Activated T-helper 9 cell treated with anti-CD3 and anti-CD28 coated beads, Interleukin-2, amount 50 U/mL, for 16 hours (primary cell): ENCODE measurements around the gene SEPTIN1.
"Not testable (repeated sequence)": the region's sequence is repeated elsewhere in the genome, so short reads cannot be mapped to it uniquely, and the experiment has no call there.

Experiments
- DNase-seq: peaks from one replicate; pipeline ENCODE4 v3.0.0-alpha.2; 2020; ENCODE audit warnings: low read depth

SEPTIN1 gene

DNA sequence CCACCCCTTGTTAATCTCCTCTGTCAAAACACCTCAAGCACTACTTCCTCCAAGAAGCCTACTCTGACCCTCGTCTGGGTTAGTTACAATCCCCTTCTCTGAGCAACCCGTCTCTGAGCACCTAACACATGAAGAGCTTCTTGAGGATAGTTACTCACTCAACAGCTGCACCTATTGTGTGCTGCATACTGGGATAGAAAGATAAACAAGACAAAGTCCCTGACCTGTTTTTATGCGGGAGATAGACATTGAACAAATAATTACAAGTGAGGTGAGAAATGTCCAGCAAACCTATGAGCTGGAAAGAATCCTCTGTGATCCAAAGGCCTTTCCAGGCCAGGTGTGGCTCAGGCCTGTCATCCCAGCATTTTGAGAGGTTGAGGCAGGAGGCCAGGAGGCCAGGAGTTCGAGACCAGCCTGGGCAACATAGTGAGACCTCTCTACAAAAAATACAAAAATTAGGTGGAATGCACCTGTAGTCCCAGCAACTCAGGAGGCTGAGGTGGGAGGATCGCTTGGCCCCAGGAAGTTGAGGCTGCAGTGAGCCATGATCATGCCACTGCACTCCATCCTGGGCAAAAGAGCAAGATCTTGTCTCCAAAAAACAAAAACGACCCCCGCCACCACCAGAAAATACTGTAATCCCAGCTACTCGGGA is 19.5 kb upstream of the SEPTIN1 start:
- DNase-seq: no peak

- no peak for DNase-seq
Measured at GRCh38 chr16:30399435-30400186, 17.2 kb upstream of the SEPTIN1 start.

- DNase-seq: no peak
Measured at GRCh38 chr16:30398661-30399434, 16.5 kb upstream of the SEPTIN1 start.

- DNase-seq: no peak
Measured at GRCh38 chr16:30397776-30398660, 15.7 kb upstream of the SEPTIN1 start.

GRCh38 chr16:30397056-30397455 is 14.7 kb upstream of the SEPTIN1 start:
- no peak for DNase-seq

DNA sequence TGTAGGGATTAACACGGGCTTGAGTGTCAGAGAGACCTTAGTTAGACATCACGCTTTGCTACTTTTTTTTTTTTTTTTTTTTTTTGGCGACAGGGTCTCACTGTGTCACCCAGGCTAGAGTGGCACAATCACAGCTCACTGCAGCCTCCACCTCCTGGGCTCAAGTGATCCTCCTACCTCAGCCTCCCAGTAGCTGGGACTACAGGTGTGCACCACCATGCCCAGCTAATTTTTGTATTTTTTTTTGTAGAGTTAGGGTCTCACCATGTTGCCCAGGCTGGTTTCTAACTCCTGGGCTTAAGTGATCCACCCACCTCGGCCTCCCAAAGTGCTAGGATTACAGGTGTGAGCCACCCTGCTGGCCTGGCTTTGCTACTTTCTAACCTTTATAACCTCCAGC is 14.3 kb upstream of the SEPTIN1 start:
- DNase-seq: not testable (repeated sequence)

DNA sequence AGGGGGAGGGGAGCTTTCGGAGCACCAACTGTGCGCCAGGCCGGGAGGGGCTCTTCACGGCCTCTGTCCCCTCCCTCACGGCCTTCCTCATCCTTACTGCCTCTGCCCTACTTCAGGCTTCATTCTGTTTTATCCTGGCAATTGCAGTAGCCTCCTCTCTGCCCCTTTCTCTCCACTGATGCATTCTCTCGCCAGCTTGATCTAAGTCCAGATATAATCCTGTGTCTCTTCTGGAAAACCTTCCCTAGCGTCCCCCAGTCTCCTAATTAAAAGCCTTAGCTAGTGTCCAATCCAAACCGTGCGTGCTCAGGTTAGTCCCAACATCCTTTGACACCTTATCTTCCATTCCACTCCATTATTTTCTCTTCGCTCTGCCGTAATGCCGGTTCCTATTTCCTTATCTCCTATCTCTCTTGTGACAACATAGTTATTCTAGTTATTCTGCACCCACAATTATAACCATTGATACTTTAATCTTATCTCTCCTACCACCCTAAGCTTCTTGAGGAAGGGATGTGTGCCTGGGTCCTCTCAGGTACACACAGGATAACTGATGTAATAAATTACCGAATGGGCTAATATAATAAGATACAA is 13.7 kb upstream of the SEPTIN1 start:
- DNase-seq: no peak

GRCh38 chr16:30395155-30395991 is 13.0 kb upstream of the SEPTIN1 start, which contains the start of gene ZNF48:
TSS of gene ZNF48 (plus strand) at chr16:30395420. CDS start at chr16:30395795, 375 bp downstream.
- peak; percentile 59 for DNase-seq

- no peak for DNase-seq
Measured at GRCh38 chr16:30394592-30395154, 12.3 kb upstream of the SEPTIN1 start.

- DNase-seq: no peak
Measured at GRCh38 chr16:30383521-30383920, 1.2 kb upstream of the SEPTIN1 start.

GRCh38 chr16:30381291-30382041 is 895 bp downstream of the SEPTIN1 start:
- DNase-seq: no peak

DNA sequence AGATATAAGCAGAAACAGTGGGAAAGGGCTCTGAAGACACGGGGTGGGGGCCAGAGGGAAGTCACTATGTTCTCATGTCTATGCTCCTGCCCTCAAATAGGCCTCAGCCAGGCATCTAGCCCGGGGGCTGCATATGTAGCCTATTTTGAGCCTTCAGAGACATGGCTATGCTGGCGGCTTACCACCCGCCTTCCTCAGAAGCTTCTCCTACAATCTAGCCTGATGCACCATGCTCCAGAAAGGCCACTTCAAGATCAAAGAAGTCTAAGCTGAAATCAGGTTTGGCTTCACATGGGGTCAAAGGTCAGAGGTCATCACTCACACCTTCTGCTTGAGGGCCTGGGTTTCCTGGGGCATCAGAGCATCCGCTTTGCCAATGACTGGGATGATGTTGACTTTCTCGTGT is 1.6 kb downstream of the SEPTIN1 start:
- no peak for DNase-seq

GRCh38 chr16:30380072-30380802 is 2.1 kb downstream of the SEPTIN1 start:
- DNase-seq: no peak

DNA sequence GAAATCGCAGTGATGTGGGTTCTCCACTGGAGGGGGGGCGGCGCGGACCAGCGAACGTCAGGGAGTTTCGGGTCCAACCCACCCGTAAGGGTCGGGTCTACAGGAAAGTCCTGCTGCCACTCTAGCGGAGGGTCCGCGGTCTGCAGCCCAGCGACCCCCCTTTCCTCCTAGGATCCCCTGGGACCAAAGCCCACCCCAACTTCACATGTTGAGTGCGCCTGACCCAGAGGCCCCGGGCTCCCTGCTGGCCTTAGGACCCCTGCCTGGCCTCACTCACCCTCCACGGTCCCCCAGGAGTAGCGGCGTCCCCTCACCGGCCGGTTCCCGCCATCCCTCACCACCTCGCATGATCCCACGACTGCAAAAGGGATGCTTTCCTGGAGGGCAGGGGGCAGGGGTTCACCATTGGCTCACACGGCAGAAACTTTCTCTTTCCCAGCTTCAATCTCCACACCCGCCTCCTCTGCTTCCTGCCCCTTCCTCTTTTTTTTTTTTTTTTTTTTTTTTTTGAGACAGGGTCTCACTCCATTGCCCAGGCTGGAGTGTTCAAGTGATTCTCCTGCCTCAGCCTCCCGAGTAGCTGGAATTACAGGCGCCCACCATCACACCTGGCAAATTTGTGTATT is 3.1 kb downstream of the SEPTIN1 start:
- no peak for DNase-seq

- DNase-seq: peak; percentile 98
Measured at GRCh38 chr16:30378236-30379157, 3.9 kb downstream of the SEPTIN1 start.

GRCh38 chr16:30377812-30378235 is 4.5 kb downstream of the SEPTIN1 start:
- peak; percentile 78 for DNase-seq
